Breast epithelium (tissue), 4 donors: ENCODE data around the gene ARPC4. TPM values are rescaled to one million over a fixed set of nuclear protein-coding genes. Genes with fewer than 3 reads are reported as not detected.

Experiments
- DNase-seq, 2 donors: peaks; one replicate each; pipeline ENCODE4 v3.0.0-alpha.2; 2019; ENCODE audit warnings: low spot score in 2 of 2
- H3K27ac ChIP-seq, 2 donors: fragments of 200-600 bp; sonication (generic) in 1 of 2; one replicate each; pipeline ENCODE4 v1.5.1; 2016 to 2019; ENCODE audit warnings: mild to moderate bottlenecking in 1 of 2
- H3K27me3 ChIP-seq, 2 donors: fragments of 200-600 bp; sonication (generic) in 1 of 2; one replicate each; pipeline versions ENCODE4 v1.5.1 to v1.6.0; 2017 to 2019; ENCODE audit warnings: control low read depth in 1 of 2, mild to moderate bottlenecking in 1 of 2
- H3K36me3 ChIP-seq: fragments of 200-600 bp; one replicate; pipeline ENCODE4 v1.5.1; 2019
- H3K4me1 ChIP-seq, 2 donors: fragments of 200-600 bp; sonication (generic); one replicate each; pipeline ENCODE4 v1.5.1; 2016 to 2019; ENCODE audit warnings: control low read depth in 1 of 2
- H3K4me3 ChIP-seq, 3 donors: fragments of 200-600 bp; sonication (generic); 1 replicate in 2 of 3; 2 replicates in 1 of 3; pipeline ENCODE4 v1.5.1; 2016 to 2019; ENCODE audit warnings: mild to moderate bottlenecking in 3 of 3, moderate library complexity in 2 of 3
- H3K9me3 ChIP-seq, 2 donors: fragments of 200-600 bp; sonication (generic) in 1 of 2; one replicate each; pipeline ENCODE4 v1.5.1; 2016 to 2019; ENCODE audit warnings: control low read depth in 1 of 2
- CTCF ChIP-seq, 3 donors: fragments of 450-650 bp; IDR thresholded peaks; one replicate each; pipeline ENCODE4 v1.5.1; 2016 to 2017; ENCODE audit warnings: antibody characterized with exemption in 3 of 3, mild to moderate bottlenecking in 3 of 3, moderate library complexity in 3 of 3
- POLR2A ChIP-seq: fragments of 450-650 bp; IDR thresholded peaks from one replicate; pipeline ENCODE4 v1.6.1; 2016; ENCODE audit warnings: antibody characterized with exemption, mild to moderate bottlenecking, moderate library complexity
- POLR2AphosphoS5 ChIP-seq, 3 donors: sonication (generic); formaldehyde crosslinking; IDR thresholded peaks; one replicate each; pipeline ENCODE4 v1.6.1; 2017; ENCODE audit warnings: antibody characterized with exemption in 3 of 3
- intact Hi-C: fragments of 100-400 bp; cut with DNase I; formaldehyde crosslinking; loops from one replicate; pipeline ENCODE4 v1.15.1; 2023; ENCODE audit warnings: low total_unique reads
- total RNA-seq, 3 donors: library from RNA; depleted of rRNA; stranded (reverse); fragments of >200 nt; gene quantifications; one replicate each; pipeline ENCODE4 v1.1.0, GENCODE V29; 2016

ARPC4 gene
- total RNA-seq, 3 donors from 2014 or later: 116 to 163 (median 117) TPM

- intact Hi-C loops: no loop called here
- H3K9me3 ChIP-seq: no peaks in the 10 kb centered on the region
Observed at GRCh38 chr3:9807981-9808344, 15.1 kb downstream of the ARPC4 start.

GRCh38 chr3:9808345-9809037 is 15.6 kb downstream of the ARPC4 start:
- Histone ChIP-seq H3K9me3 (no peaks in the 10 kb centered on the region), H3K36me3 (peaks cover 7% of the 10 kb centered on the region), H3K27ac (peak overlapping the region; percentile 96 to 97), H3K4me3 (no peak overlapping the region), H3K4me1 (no peaks in the 10 kb centered on the region), H3K27me3 (no peaks in the 10 kb centered on the region)
- DNase-seq: no peak
- intact Hi-C loops: no loop called here
- TF ChIP-seq POLR2AphosphoS5 (IDR thresholded peaks at IDR 0.05) (no peak), POLR2A (no peak), CTCF (IDR thresholded peaks at IDR 0.05) (no peak)

More at GRCh38 chr3:9807981-9808344, 15.1 kb downstream of the ARPC4 start:
- Histone ChIP-seq H3K36me3 (peaks cover 7% of the 10 kb centered on the region), H3K4me1 (no peaks in the 10 kb centered on the region), H3K27me3 (no peaks in the 10 kb centered on the region), H3K4me3 (no peak overlapping the region), H3K27ac (peak overlapping the region in 1 of 2 donors; percentile 97)
- no peak for DNase-seq
- TF ChIP-seq CTCF (IDR thresholded peaks at IDR 0.05): no peak
- no peak for TF ChIP-seq POLR2A
- TF ChIP-seq POLR2AphosphoS5 (IDR thresholded peaks at IDR 0.05): no peak

- intact Hi-C loops: no loop called here
- no peak for DNase-seq
- Histone ChIP-seq H3K4me1 (no peaks in the 10 kb centered on the region), H3K36me3 (peaks cover 3% of the 10 kb centered on the region), H3K9me3 (no peaks in the 10 kb centered on the region), H3K27ac (peak overlapping the region; percentile 96 to 97), H3K27me3 (no peaks in the 10 kb centered on the region), H3K4me3 (peak overlapping the region; percentile 72 to 84 (median 74))
- no peak for TF ChIP-seq POLR2A
- TF ChIP-seq POLR2AphosphoS5 (IDR thresholded peaks at IDR 0.05): no peak
- TF ChIP-seq CTCF (IDR thresholded peaks at IDR 0.05): no peak
Observed at GRCh38 chr3:9809239-9809614, 16.3 kb downstream of the ARPC4 start.

- Histone ChIP-seq H3K9me3 (no peaks in the 10 kb centered on the region), H3K4me3 (peak within 1 kb of the TSS; percentile 72 to 84 (median 74)), H3K36me3 (no peaks in the 10 kb centered on the region), H3K27ac (peak within 1 kb of the TSS; percentile 96 to 97), H3K27me3 (no peaks in the 10 kb centered on the region), H3K4me1 (no peaks in the 10 kb centered on the region)
- DNase-seq: peak; percentile 62 to 68
- intact Hi-C loops: no loop called here
- TF ChIP-seq POLR2A: no peak
- peak; percentile 41 to 59 (median 50) for TF ChIP-seq POLR2AphosphoS5 (IDR thresholded peaks at IDR 0.05)
- peak in 1 of 3 donors; percentile 10 for TF ChIP-seq CTCF (IDR thresholded peaks at IDR 0.05)
Observed at GRCh38 chr3:9809615-9810432, 16.9 kb downstream of the ARPC4 start, which contains the start of gene TTLL3. TTLL3 (plus strand) TSS chr3:9810262; CDS start chr3:9810662, 400 bp downstream.

GRCh38 chr3:9810433-9810770 is 17.5 kb downstream of the ARPC4 start:
- no peak for DNase-seq
- TF ChIP-seq POLR2AphosphoS5 (IDR thresholded peaks at IDR 0.05): no peak
- no peak for TF ChIP-seq POLR2A
- TF ChIP-seq CTCF (IDR thresholded peaks at IDR 0.05): no peak
- Histone ChIP-seq H3K9me3 (no peaks in the 10 kb centered on the region), H3K27me3 (no peaks in the 10 kb centered on the region), H3K4me3 (peak overlapping the region; percentile 72 to 84 (median 74)), H3K27ac (peak overlapping the region; percentile 96 to 97), H3K36me3 (no peaks in the 10 kb centered on the region), H3K4me1 (no peaks in the 10 kb centered on the region)
- intact Hi-C loops: no loop called here
